Measurements from ENCODE around the gene DNAJC1.
"Not testable (repeated sequence)": the region's sequence is repeated elsewhere in the genome, so short reads cannot be mapped to it uniquely, and the experiment has no call there.

DNAJC1 gene

DNA sequence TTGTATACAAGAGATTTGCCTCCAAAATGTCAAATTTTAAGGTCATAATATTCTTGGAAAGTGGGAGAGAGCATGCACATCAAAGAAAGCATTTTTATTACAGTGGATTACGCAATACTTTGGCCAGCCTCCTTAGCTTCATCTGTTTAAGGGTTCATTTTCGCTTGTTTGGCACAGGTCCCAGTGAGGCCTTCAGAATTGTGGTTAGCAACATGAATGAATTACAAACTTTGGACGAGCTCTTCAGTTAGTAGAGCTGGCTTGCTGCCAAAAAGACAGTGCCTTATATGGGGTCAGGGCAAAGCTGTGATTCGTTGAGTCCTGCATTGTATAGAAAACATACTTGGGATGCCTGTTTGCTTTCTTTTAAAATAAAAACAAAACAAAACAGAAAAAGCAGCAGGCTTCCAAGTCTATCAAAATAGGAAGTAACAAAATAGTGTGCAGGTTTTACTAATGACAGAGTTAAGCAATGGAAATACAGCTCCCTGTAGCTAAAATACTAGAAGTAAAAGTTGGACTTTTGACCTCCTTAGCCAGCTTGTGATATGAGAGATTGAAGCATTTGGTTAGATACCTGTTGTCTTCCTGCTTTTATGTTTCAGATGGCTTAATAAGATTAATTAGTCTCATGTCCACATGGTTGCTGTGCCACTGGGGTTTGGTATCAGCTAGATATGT lies 278.7 kb downstream of the DNAJC1 start:
- peak; percentile 78 for DNase-seq (ENCODE audit: low spot score)

DNA sequence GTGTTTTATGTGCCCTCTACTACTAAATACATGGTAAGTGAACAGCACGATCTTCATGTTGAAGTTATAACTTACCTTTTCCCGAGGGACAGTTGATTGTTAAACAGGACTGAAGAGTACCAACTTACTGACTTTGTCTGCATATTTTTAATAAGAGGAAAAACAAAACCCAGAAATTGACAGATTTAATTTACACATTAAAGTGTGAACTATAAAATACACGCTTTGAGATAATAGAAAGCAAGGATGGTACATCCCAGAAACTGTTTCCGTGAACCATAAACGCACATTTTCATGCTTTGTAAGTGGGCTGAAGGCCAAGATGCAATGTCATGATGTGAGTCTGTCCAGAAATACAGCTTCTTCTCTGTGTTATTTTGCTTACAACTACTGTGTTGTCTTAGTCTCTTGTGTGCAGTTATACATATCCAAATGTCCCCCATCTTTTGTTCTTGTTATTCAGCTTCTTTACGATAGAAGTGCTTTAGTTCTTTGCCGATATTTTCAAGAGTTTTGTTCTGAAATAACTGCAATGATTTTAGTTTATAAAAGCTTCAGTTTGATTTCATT lies 279.4 kb downstream of the DNAJC1 start:
- DNase-seq (ENCODE audit: low spot score): no peak

DNA sequence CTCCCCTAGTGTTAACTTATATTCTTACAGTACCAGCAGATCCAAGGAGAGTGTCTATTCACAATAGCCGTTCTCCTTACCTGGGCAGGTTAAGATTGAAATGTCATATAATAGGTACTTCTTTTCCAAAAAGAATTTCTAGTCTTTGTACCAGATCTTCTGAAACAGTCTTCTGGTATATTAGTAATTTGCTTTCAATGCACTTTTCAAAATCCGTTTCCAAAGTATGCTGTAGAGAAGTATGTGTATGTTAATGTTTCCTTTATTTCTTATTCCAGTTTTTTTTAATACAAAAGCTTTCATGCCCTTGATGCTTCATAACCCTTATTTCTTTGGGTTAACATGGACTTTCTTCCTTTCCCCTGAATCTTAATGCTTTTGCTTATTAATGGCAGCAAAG lies 281.3 kb downstream of the DNAJC1 start:
- no peak for DNase-seq (ENCODE audit: low spot score)

DNA sequence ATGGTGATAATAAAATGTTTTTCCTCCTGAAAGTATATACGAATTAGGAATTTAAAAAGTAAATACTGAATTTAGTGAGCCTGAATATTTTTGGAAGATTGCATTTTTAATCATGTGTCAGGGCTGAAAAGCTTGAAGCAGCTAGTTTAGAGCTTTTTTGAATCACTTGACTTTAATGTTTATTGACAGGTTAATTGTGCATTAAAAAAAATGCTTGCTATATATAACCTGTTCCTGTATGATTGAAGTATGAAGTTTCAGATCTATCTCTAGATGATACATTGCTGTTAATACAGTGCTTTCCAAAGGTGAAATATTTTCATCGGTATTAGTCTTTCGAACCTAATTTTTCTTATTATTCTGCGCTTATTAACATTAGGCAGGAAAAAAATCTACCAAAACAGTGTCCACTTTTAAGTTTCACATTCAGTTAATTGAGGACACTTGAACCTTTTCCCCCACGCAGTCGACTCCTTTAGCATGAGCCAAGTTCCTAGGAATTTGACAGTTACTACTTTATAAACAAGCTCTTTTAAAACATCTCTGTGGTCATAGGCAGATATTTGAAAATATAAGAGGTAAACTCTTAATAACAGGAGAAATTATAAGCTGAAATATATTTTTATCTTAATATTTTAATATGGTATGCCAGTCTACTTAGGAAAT lies 282.4 kb downstream of the DNAJC1 start:
- no peak for DNase-seq (ENCODE audit: low spot score)

DNA sequence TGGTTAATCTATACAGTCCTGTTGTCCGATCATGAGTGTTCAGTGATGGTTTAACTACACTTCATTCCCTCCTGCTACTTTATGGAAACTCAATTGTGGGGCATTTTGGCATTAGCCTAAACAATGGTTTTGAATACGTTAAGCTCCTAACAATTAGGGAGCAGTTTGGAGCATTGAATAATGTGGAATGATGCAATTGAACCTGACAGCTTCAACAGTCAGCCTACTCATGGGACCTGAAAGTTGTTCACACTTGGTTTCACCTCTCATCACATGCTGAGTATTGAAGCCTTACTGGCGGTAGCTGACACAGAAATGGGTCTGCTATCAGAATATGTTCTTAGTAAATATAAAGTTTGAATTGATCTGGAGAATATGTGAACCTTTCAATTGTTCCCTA lies 283.4 kb downstream of the DNAJC1 start:
- no peak for DNase-seq (ENCODE audit: low spot score)

DNA sequence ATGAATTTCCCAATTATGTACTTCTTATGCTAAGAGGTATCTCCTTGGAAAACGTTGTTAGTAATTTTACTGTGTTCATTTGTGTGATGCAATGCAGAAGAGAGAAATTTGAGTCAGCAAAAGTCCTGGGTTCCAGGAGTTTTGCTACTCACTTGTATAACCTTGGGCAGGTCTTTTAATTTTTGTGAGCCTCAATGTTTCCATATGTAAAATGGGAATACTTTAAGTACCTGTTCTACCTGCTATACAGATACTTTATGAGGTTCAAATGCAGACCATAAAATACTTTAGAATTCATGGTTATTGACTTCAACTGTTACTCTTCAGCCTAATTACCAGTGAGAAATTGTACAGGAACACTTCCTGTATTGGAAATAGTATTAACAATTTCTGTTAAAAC lies 284.0 kb downstream of the DNAJC1 start:
- DNase-seq (ENCODE audit: low spot score): no peak

DNA sequence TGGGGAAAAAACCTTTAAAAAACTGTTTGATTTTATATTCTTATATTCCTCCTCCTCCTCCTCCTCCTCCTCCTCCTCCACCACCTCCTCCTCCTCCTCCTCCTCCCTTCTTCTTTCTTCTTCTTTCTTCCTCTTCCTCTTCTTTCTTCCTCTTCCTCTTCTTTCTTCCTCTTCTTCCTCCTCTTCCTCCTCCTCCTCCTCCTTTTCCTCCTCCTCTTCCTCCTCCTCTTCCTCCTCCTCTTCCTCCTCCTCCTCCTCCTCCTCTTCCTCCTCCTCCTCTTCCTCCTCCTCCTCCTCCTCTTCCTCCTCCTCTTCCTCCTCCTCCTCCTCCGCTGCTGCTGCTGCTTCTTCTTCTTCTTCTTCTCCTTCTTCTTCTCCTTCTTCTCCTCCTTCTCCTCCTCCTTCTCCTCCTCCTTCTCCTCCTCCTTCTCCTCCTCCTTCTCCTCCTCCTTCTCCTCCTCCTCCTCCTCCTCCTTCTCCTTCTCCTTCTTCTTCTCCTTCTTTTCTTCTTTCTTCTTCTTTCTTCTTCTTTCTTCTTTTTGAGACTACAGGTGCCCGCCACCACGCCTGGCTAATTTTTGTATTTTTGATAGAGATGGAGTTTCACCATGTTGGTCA lies 286.0 kb downstream of the DNAJC1 start:
- not testable (repeated sequence) for DNase-seq (ENCODE audit: low spot score)

DNA sequence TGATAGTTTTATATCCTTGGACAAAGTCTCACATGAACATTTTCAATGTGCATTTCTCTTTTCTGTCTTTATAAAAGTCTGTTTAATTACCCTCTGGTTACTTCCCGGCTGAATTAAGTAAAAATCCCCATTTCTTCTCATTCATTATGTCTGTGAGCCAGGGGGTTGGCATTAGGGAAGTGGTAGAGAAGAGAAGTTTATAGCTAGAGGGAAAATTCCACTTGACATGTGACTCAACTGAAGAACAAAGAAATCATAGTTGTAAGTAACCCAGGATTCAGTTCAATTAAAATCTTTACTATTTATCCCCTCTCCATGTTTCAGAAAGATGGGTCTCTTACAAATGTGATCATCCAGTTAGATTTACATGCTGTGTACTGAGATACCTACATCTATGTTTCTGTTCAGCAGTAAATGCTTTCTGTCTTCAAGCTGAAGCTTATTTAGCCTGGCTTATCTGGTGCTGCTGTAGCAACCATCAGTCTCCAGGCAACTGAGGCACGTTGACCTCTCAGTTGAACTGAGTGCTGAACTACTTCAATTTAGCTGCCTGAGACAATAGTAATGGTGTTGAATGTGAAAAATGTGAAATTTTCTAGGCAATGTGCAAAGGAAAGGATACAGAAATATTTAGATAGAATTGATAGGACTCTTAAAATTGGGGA lies 287.9 kb downstream of the DNAJC1 start:
- DNase-seq (ENCODE audit: low spot score): no peak

DNA sequence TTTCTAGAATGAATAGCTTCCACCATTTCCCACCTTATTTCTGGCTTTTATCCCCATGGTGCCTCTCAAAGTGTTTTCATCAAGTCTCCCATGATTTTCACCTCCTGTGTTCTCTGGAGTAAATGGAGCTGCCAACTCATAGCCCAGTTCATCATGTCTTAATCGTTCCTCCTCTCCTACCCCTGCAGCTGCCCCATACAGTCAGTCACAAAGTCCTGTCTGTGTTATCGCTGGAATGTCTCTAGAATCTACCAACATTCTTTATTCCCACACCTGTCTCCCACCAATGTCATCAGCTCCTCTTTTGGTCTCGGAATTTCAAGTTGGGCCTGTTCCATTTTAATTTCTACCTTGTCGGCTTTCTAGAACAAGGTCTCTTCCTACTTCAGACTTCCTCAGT lies 290.6 kb downstream of the DNAJC1 start:
- no peak for DNase-seq (ENCODE audit: low spot score)

DNA sequence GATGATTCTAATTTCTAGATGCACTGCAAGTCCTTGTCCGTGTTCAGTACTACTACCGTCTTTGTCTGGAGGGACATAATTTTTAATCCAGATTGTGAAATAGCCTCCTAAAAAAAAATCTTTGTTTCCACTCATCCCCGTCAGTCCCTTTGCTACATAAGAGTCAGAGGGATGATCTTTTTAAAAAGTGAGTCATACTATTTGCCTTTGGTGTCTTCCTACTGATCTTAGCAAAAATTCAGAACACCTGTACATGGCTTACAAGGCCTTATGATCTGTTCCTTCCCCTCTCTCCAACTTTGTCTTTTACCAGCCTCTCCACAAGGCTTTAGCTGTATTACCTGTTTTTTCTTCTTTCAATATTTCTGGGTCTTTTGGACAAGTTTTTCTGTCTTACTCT lies 296.0 kb downstream of the DNAJC1 start:
- no peak for DNase-seq (ENCODE audit: low spot score)

Data from AG08396 (cell line).